Trophoblast cell (in vitro differentiated cells and primary cell): ENCODE measurements around the gene UBE2QL1.

Experiments used
- DNase-seq, 2 donors: peaks; one replicate each; pipeline ENCODE4 v3.0.0-alpha.2; 2016
- H2AFZ ChIP-seq: 2 replicates; pipeline ENCODE4 v1.6.1; 2013; ENCODE audit warnings: low read length, moderate library complexity, mild to moderate bottlenecking; ENCODE audit not compliant: insufficient read depth, poor library complexity
- H2AK5ac ChIP-seq: 2 replicates; pipeline ENCODE4 v1.6.1; 2013; ENCODE audit warnings: mild to moderate bottlenecking, low read length
- H2BK120ac ChIP-seq: 2 replicates; pipeline ENCODE4 v1.6.1; 2013; ENCODE audit warnings: low read length, mild to moderate bottlenecking, moderate library complexity; ENCODE audit not compliant: insufficient read depth, poor library complexity
- H2BK12ac ChIP-seq: 2 replicates; pipeline ENCODE4 v1.6.1; 2013; ENCODE audit warnings: mild to moderate bottlenecking, low read length, moderate library complexity
- H2BK5ac ChIP-seq: 2 replicates; pipeline ENCODE4 v1.6.1; 2013; ENCODE audit warnings: low read length, low read depth, moderate library complexity, mild to moderate bottlenecking; ENCODE audit not compliant: poor library complexity
- H3K14ac ChIP-seq: 2 replicates; pipeline ENCODE4 v1.6.1; 2013; ENCODE audit warnings: mild to moderate bottlenecking, low read length
- H3K18ac ChIP-seq: 2 replicates; pipeline ENCODE4 v1.6.1; 2013; ENCODE audit warnings: mild to moderate bottlenecking, low read length
- H3K23ac ChIP-seq: 2 replicates; pipeline ENCODE4 v1.6.1; 2013; ENCODE audit warnings: low read length
- H3K27ac ChIP-seq: 2 replicates; pipeline ENCODE4 v1.5.1; 2013; ENCODE audit warnings: low read depth, mild to moderate bottlenecking, inconsistent platforms, low read length, moderate library complexity
- H3K27me3 ChIP-seq: 2 replicates; pipeline ENCODE4 v1.6.1; 2013; ENCODE audit warnings: inconsistent platforms, mild to moderate bottlenecking, low read length, moderate library complexity; ENCODE audit not compliant: insufficient read depth
- H3K36me3 ChIP-seq, 2 experiments: 1 replicate in 1 of 2; 2 replicates in 1 of 2; pipeline ENCODE4 v1.6.1; 2013; ENCODE audit warnings: low read length in 2 of 2, mild to moderate bottlenecking in 2 of 2, moderate library complexity in 1 of 2; ENCODE audit not compliant: insufficient read depth in 2 of 2, control insufficient read depth in 1 of 2
- H3K4ac ChIP-seq: 2 replicates; pipeline ENCODE4 v1.6.1; 2013; ENCODE audit warnings: low read depth, mild to moderate bottlenecking, low read length, moderate library complexity
- H3K4me1 ChIP-seq, 2 experiments: 1 replicate in 1 of 2; 2 replicates in 1 of 2; pipeline ENCODE4 v1.6.1; 2013; ENCODE audit warnings: low read length in 2 of 2, mild to moderate bottlenecking in 2 of 2, moderate library complexity in 1 of 2; ENCODE audit not compliant: insufficient read depth in 2 of 2, control insufficient read depth in 1 of 2
- H3K4me2 ChIP-seq: 2 replicates; pipeline ENCODE4 v1.6.1; 2013; ENCODE audit warnings: inconsistent platforms, mild to moderate bottlenecking, low read length, moderate library complexity
- H3K4me3 ChIP-seq: 2 replicates; pipeline ENCODE4 v1.5.1; 2013; ENCODE audit warnings: mild to moderate bottlenecking, low read depth, low read length, inconsistent platforms
- H3K79me1 ChIP-seq: one replicate; pipeline ENCODE4 v1.6.1; 2013; ENCODE audit warnings: low read length
- H3K79me2 ChIP-seq: 2 replicates; pipeline ENCODE4 v1.6.1; 2013; ENCODE audit warnings: low read length, mild to moderate bottlenecking; ENCODE audit not compliant: control insufficient read depth, insufficient read depth, poor library complexity
- H3K9ac ChIP-seq: 2 replicates; pipeline ENCODE4 v1.6.1; 2013; ENCODE audit warnings: mild to moderate bottlenecking, low read length
- H3K9me3 ChIP-seq: 2 replicates; pipeline ENCODE4 v1.6.1; 2013; ENCODE audit warnings: low read depth, mild to moderate bottlenecking, control low read depth, inconsistent platforms, low read length; ENCODE audit not compliant: insufficient read depth
- H4K12ac ChIP-seq: 2 replicates; pipeline ENCODE4 v1.6.1; 2013; ENCODE audit warnings: low read depth, mild to moderate bottlenecking, low read length, moderate library complexity
- H4K8ac ChIP-seq: 2 replicates; pipeline ENCODE4 v1.6.1; 2013; ENCODE audit warnings: low read depth, mild to moderate bottlenecking, low read length, moderate library complexity
- H4K91ac ChIP-seq: one replicate; pipeline ENCODE4 v1.6.1; 2013; ENCODE audit warnings: low read depth, mild to moderate bottlenecking, low read length, moderate library complexity
- WGBS: extraction: QIAGEN DNeasy Blood & Tissue Kit; methylation state at CpG from one replicate; pipeline ENCODE4 v1.1.7; 2013; ENCODE audit warnings: missing lambda C conversion rate; ENCODE audit not compliant: insufficient read length, insufficient coverage; ENCODE audit errors: extremely low coverage; 5-methylcytosine and 5-hydroxymethylcytosine counted together

UBE2QL1 gene

DNA sequence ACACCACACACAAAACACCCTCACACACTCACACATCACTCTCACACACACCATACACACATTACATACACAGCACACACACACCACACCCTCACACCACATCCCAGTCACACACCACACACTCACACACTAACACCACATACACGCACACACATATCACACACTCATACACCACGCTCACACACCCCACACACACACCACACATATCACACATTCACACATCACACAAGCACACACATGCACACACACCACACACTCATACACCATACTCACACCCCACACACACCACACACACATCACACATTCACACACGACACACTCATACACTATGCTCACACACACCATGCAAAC, 543 bp upstream of the UBE2QL1 start:
- no peaks in the 10 kb centered on the region for H3K36me3 ChIP-seq
- WGBS = 100% methylated on average over 3 of the region's 3 CpGs

DNA sequence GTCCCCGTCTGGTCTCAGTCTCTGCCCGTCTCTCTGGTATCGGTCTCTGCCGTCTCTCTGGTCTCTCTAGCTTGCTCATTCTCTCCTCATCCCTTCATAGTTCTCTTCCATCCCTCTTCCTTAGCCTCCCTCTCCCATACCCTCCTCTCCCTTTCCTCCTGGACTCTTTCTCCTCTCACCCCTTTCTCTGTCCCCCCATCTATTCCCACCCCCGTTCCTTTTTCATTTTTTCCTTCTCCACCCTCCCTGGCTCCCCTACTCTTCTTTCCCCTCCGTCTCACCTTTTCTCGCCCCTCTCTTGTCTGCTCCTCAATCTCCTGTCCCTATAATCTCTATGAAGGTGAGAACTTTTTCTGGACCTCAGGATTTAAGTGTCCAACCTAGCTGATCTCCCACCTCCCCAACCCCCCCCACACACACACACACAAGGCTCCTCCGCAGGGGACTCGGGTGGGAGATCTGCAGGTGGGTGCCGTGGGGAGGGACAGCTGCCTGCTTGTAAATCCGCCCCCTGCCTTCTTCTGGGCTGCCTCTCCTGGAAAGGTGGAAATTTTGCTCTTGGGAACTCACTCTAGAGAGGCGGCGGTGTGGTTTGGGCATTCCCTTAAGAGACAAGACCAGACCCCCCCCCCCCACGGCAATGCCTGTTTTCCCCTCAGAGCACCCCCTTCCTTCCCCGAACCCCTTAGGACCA, 953 bp downstream of the UBE2QL1 start:
- H2BK12ac ChIP-seq = no peak overlapping the region
- no peaks in the 10 kb centered on the region for H3K79me2 ChIP-seq
- no peak overlapping the region for H3K9ac ChIP-seq
- H2AFZ ChIP-seq = no peak overlapping the region
- no peak overlapping the region for H3K4ac ChIP-seq
- no peaks in the 10 kb centered on the region for H3K79me1 ChIP-seq
- H3K14ac ChIP-seq = no peak overlapping the region
- H2BK5ac ChIP-seq = no peak overlapping the region
- peaks cover 22% of the 10 kb centered on the region for H3K27me3 ChIP-seq
- WGBS = 100% methylated on average over 1 of the region's 15 CpGs
- H3K27ac ChIP-seq = no peak overlapping the region
- H3K4me2 ChIP-seq = peak overlapping the region; percentile 64
- H3K23ac ChIP-seq = no peak overlapping the region
- H3K18ac ChIP-seq = no peak overlapping the region
- H3K9me3 ChIP-seq = peaks cover 15% of the 10 kb centered on the region
- no peak overlapping the region for H4K12ac ChIP-seq
- H3K4me1 ChIP-seq = peaks cover 5 to 6% of the 10 kb centered on the region in 2 experiments
- H2AK5ac ChIP-seq = no peak overlapping the region
- no peak for DNase-seq
- H3K4me3 ChIP-seq = no peak overlapping the region
- no peak overlapping the region for H4K8ac ChIP-seq
- H4K91ac ChIP-seq = no peak overlapping the region
- no peak overlapping the region for H2BK120ac ChIP-seq
- H3K36me3 ChIP-seq = no peaks in the 10 kb centered on the region

More for the DNA sequence above, 543 bp upstream of the UBE2QL1 start:
- Histone ChIP-seq H3K27ac (no peak overlapping the region), H3K27me3 (peaks cover 20% of the 10 kb centered on the region), H2AFZ (no peak overlapping the region), H3K79me2 (no peaks in the 10 kb centered on the region), H3K14ac (no peak overlapping the region), H2BK12ac (no peak overlapping the region), H4K8ac (no peak overlapping the region), H3K4me2 (no peak overlapping the region), H3K18ac (no peak overlapping the region), H3K79me1 (no peaks in the 10 kb centered on the region), H3K9me3 (peaks cover 17% of the 10 kb centered on the region), H3K4ac (no peak overlapping the region), H4K91ac (no peak overlapping the region), H3K4me1 (peaks cover 5 to 6% of the 10 kb centered on the region in 2 experiments), H3K4me3 (peak overlapping the region; percentile 10), H2BK120ac (no peak overlapping the region), H2AK5ac (no peak overlapping the region), H3K23ac (peak overlapping the region; percentile 69), H2BK5ac (no peak overlapping the region), H3K9ac (no peak overlapping the region), H4K12ac (no peak overlapping the region)
- DNase-seq = no peak

DNA sequence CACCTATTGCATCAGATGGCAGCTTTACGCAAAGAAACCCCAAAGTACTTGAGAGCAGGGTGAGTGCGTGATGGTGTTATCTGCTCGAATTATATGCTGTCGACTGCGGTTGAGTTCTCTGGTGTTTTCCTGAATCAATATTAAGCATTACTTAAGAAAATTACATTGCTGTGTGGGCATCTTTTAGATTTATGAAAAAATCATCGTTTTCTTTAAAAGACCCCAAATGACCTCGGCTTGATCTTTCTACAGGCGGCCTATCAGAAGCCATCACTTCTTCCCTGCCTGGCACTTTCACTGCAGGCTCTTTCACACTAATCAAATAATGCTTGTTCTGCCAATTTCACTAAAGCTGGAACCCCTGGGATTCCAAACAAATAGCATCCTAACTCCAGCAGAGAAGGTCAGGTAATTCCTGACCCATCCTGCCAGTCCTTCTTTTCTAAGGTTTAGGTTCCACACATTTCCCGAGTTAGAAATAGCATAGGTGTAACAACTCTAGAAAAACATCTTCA, 1.7 kb downstream of the UBE2QL1 start:
- Histone ChIP-seq H3K4me3 (no peak overlapping the region), H3K4me2 (no peak overlapping the region), H3K27me3 (peaks cover 22% of the 10 kb centered on the region), H2BK12ac (no peak overlapping the region), H3K36me3 (no peaks in the 10 kb centered on the region), H3K4ac (no peak overlapping the region), H3K23ac (no peak overlapping the region), H2AK5ac (no peak overlapping the region), H3K4me1 (peaks cover 5 to 6% of the 10 kb centered on the region in 2 experiments), H3K27ac (no peak overlapping the region), H3K79me2 (no peaks in the 10 kb centered on the region), H2BK120ac (no peak overlapping the region), H2AFZ (no peak overlapping the region), H3K79me1 (no peaks in the 10 kb centered on the region), H4K91ac (no peak overlapping the region), H2BK5ac (no peak overlapping the region), H3K14ac (no peak overlapping the region), H4K12ac (no peak overlapping the region), H4K8ac (no peak overlapping the region), H3K9ac (no peak overlapping the region), H3K9me3 (peaks cover 15% of the 10 kb centered on the region), H3K18ac (no peak overlapping the region)
- WGBS = no CpG with 5 or more reads among the region's 9 CpGs
- DNase-seq = no peak

DNA sequence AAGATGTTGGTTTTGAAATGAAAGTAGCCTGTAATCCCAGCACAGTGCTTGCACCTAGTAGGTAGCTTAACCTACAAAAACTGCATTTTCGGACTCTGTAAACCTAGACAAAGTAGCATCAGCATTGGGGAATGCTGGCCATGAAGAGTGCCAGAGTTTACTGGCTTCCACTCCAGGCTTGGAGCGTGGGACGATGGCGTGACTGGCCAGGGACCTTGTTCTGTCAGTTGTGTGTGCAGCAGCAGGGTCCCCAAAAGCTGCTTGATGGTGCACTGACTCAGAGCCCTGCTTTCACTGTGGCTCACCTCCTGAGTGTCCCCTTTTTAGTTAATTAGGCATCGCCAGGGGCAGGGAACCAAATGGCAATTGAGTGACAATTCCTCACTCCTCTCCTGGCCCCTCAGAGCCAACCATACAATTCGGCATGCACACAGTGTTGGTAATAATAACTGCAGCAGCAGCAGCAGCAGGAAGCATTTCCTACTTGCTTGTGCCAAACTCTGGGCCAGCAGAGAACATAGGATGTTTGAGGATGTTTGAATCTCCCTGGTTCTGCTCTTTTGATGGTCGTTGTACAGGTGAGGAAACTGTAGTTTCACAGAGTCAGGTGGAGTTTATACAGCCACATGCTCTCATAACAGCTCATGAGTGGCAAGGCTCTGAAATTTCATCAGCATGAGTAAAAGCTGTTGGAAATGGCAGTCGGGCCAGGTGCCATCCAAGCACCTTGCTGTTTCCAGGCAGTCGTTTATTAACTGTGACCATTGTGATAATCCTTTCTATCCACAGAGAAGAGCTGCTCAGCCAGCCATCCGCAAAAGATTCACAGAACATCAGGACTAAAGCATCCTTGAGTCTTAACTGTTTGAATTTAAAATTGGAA, 4.2 kb downstream of the UBE2QL1 start:
- Histone ChIP-seq H3K23ac (no peak overlapping the region), H3K14ac (no peak overlapping the region), H2BK12ac (no peak overlapping the region), H4K8ac (no peak overlapping the region), H3K4me2 (no peak overlapping the region), H3K36me3 (no peaks in the 10 kb centered on the region), H3K9me3 (peaks cover 6% of the 10 kb centered on the region), H4K91ac (no peak overlapping the region), H3K9ac (no peak overlapping the region), H3K79me1 (no peaks in the 10 kb centered on the region), H2BK5ac (no peak overlapping the region), H3K79me2 (no peaks in the 10 kb centered on the region), H3K27me3 (peaks cover 22% of the 10 kb centered on the region), H3K4me3 (peak overlapping the region; percentile 23), H3K4ac (no peak overlapping the region), H4K12ac (no peak overlapping the region), H3K18ac (no peak overlapping the region), H3K4me1 (peaks cover 5 to 6% of the 10 kb centered on the region in 2 experiments), H2AK5ac (no peak overlapping the region), H3K27ac (no peak overlapping the region), H2BK120ac (no peak overlapping the region), H2AFZ (no peak overlapping the region)
- DNase-seq = no peak
- no CpG with 5 or more reads among the region's 10 CpGs for WGBS
